Cardiac muscle cell (in vitro differentiated cells and primary cell): ENCODE measurements around the gene IL17RC. TPM values are rescaled to one million over a fixed set of nuclear protein-coding genes. Genes with fewer than 3 reads are reported as not detected.
"Not testable (repeated sequence)": the region's sequence is repeated elsewhere in the genome, so short reads cannot be mapped to it uniquely, and the experiment has no call there.

Source experiments
- DNase-seq, 2 donors: peaks; one replicate each; pipeline versions ENCODE4 v3.0.0 to v3.0.0-alpha.2; 2010 to 2017; ENCODE audit warnings: low read depth in 1 of 2, low spot score in 1 of 2
- H3K27ac ChIP-seq: fragments of 200-600 bp; sonication (generic); 2 replicates; pipeline ENCODE4 v1.5.1; 2016
- H3K27me3 ChIP-seq: fragments of 200-600 bp; sonication (generic); 2 replicates; pipeline ENCODE4 v1.6.0; 2016; ENCODE audit warnings: control low read depth
- H3K36me3 ChIP-seq: fragments of 200-600 bp; sonication (generic); 2 replicates; pipeline ENCODE4 v1.5.1; 2016; ENCODE audit warnings: control low read depth
- H3K4me1 ChIP-seq: fragments of 200-600 bp; sonication (generic); 2 replicates; pipeline ENCODE4 v1.8.1; 2017; ENCODE audit warnings: low read depth, mild to moderate bottlenecking, mixed run types
- H3K4me3 ChIP-seq: fragments of 200-600 bp; sonication (generic); 2 replicates; pipeline ENCODE4 v1.5.1; 2016; ENCODE audit warnings: mild to moderate bottlenecking
- H3K9me3 ChIP-seq: fragments of 200-600 bp; sonication (generic); 2 replicates; pipeline ENCODE4 v1.5.1; 2017; ENCODE audit warnings: low read depth, mild to moderate bottlenecking, control low read depth
- polyA plus RNA-seq: library from polyadenylated mRNA; unstranded; fragments of >200 nt; fragmentation: Nextera tagmentation; extraction: Ambion mirVana; gene quantifications from 2 replicates; pipeline ENCODE4 v1.2.1, GENCODE V29; 2016
- total RNA-seq: library from RNA; depleted of rRNA; stranded (reverse); fragments of >200 nt; gene quantifications from 2 replicates; pipeline ENCODE4 v1.2.3, GENCODE V29; 2016
- TF ChIP-seq, protein P1 (sequence below): IDR thresholded peaks from 2 replicates; pipeline ENCODE4 v1.5.1; 2012; ENCODE audit warnings: low read depth, mild to moderate bottlenecking, low read length

The IL17RC gene
- total RNA-seq (33.7 and 49.2 TPM in 2 replicates), polyA plus RNA-seq (59.8 and 61.2 TPM in 2 replicates)

- Histone ChIP-seq H3K36me3 (peaks cover 2% of the 10 kb centered on the region), H3K4me3 (peak within 1 kb of the TSS; percentile 27), H3K9me3 (no peaks in the 10 kb centered on the region), H3K4me1 (peaks cover 16% of the 10 kb centered on the region), H3K27me3 (no peaks in the 10 kb centered on the region), H3K27ac (peak within 1 kb of the TSS; percentile 52)
- peak; percentile 85 to 87 for DNase-seq
- TF ChIP-seq, protein P1, sequence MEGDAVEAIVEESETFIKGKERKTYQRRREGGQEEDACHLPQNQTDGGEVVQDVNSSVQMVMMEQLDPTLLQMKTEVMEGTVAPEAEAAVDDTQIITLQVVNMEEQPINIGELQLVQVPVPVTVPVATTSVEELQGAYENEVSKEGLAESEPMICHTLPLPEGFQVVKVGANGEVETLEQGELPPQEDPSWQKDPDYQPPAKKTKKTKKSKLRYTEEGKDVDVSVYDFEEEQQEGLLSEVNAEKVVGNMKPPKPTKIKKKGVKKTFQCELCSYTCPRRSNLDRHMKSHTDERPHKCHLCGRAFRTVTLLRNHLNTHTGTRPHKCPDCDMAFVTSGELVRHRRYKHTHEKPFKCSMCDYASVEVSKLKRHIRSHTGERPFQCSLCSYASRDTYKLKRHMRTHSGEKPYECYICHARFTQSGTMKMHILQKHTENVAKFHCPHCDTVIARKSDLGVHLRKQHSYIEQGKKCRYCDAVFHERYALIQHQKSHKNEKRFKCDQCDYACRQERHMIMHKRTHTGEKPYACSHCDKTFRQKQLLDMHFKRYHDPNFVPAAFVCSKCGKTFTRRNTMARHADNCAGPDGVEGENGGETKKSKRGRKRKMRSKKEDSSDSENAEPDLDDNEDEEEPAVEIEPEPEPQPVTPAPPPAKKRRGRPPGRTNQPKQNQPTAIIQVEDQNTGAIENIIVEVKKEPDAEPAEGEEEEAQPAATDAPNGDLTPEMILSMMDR, result no peak
These were observed at the start of gene IL17RC for GRCh38 chr3:9916734-9917680. Gene IL17RC (plus strand): TSS chr3:9917098. CDS start chr3:9917316, 218 bp downstream.

DNA sequence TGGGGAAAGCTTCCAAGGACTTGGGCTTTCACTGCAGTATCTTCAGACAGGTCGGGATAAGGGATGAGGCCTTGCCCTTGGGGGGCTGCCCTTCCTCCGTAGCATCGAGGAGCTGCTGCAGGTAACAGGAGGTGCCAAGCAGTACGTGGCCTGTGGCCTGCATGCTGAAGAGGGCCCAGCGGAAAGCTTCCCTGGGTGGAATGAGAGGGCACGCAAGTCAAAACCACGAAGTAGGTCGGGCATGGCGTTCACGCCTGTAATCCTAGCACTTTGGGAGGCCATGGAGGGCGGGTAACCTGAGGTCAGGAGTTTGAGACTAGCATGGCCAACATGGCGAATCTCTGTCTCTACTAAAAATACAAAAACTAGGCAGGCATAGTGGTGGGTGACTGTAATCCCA lies 49.8 kb upstream of the IL17RC start:
- H3K9me3 ChIP-seq, result no peaks in the 10 kb centered on the region
- H3K36me3 ChIP-seq, result no peaks in the 10 kb centered on the region
- H3K4me3 ChIP-seq, result no peak overlapping the region
- no peaks in the 10 kb centered on the region for H3K27me3 ChIP-seq
- TF ChIP-seq, protein P1, result no peak
- no peak for DNase-seq
- H3K27ac ChIP-seq, result no peak overlapping the region
- peaks cover 15% of the 10 kb centered on the region for H3K4me1 ChIP-seq

DNA sequence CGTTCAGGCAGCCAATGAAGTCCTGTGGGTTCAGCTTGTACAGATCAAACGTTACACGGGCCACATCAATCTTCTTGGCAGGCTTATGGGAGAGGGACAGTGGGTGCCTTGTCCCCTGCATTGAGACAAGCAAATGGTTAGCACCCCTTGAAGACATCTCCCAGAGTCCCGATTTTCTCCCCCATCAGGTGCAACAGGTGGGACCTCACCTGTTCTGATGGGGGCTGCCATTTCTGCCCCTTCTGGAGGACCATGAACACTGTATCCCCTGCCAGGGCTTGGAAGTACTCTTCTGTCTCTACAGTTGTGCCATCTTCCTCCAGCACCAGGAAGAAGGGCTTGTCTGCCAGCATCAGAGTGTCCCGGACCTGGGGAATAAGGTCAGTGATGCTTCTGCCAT lies 46.9 kb upstream of the IL17RC start:
- no peaks in the 10 kb centered on the region for H3K9me3 ChIP-seq
- TF ChIP-seq, protein P1, result no peak

DNA sequence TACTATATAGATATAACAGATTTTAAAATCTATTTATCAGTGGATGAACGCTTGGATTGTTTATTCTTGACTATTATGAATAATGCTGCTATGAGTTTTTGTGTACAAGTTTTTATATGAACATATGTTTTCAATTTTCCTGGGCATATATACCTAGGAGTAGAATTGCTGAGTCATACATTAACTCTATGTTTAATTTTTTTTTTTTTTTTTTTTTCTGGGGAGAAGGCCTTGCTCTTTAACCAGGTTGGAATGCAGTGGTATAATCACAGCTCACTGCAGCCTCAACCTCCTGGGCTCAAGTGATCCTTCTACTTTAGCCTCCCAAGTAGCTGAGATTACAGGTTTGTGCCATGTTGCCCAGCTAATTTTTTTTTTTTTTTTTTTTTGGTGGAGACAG lies 45.9 kb upstream of the IL17RC start:
- DNase-seq, result peak in 1 of 2 donors; percentile 67
- Histone ChIP-seq H3K27me3 (no peaks in the 10 kb centered on the region), H3K27ac (no peak overlapping the region), H3K36me3 (no peaks in the 10 kb centered on the region), H3K4me3 (no peak overlapping the region), H3K9me3 (no peaks in the 10 kb centered on the region), H3K4me1 (no peaks in the 10 kb centered on the region)
- TF ChIP-seq, protein P1, result no peak

More for the DNA sequence above, 46.9 kb upstream of the IL17RC start:
- Histone ChIP-seq H3K36me3 (no peaks in the 10 kb centered on the region), H3K4me3 (no peak overlapping the region), H3K27ac (no peak overlapping the region), H3K27me3 (no peaks in the 10 kb centered on the region), H3K4me1 (peaks cover 4% of the 10 kb centered on the region)
- no peak for DNase-seq

GRCh38 chr3:9872067-9872466 lies 44.8 kb upstream of the IL17RC start:
- DNase-seq, H3K4me1 ChIP-seq, H3K27me3 ChIP-seq, H3K4me3 ChIP-seq, H3K9me3 ChIP-seq, H3K27ac ChIP-seq, H3K36me3 ChIP-seq: not testable (repeated sequence)

DNA sequence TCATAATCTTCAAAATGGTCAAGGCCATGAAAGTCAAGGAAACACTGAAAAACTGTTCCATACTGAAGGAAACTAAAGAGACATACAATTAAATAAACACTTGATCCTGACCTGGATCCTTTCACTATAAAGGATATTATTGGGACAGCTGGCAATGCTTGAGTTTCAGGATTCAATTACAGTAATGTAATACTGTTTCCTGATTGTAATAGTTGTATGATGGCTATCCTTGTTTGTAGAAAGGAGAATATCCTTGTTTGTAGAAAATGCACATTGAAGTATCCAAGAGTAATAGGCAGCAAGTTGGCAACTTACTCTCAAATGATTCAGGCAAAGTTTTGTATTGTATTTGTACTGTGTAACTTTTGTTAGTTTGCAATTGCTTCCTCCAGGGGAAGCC lies 41.5 kb upstream of the IL17RC start:
- no peak overlapping the region for H3K27ac ChIP-seq
- no peaks in the 10 kb centered on the region for H3K36me3 ChIP-seq
- TF ChIP-seq, protein P1, result no peak
- H3K4me1 ChIP-seq, result no peaks in the 10 kb centered on the region
- H3K4me3 ChIP-seq, result no peak overlapping the region
- no peak for DNase-seq
- H3K27me3 ChIP-seq, result no peaks in the 10 kb centered on the region
- no peaks in the 10 kb centered on the region for H3K9me3 ChIP-seq

DNA sequence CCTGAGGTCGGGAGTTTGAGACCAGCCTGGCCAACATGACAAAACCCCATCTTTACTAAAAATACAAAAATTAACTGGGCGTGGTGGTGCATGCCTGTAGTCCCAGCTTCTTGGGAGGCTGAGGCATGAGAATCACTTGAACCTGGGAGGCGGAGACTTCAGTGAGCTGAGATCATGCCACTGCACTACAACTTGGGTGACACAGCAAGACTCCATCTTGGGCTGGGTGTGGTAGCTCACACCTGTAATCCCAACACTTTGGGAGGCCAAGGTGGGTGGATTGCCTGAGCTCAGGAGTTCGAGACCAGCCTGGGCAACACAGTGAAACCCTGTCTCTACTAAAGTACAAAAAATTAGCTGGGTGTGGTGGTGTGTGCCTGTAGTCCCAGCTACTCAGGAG lies 40.6 kb upstream of the IL17RC start:
- not testable (repeated sequence) for H3K9me3 ChIP-seq, H3K36me3 ChIP-seq, H3K4me1 ChIP-seq, H3K27me3 ChIP-seq, H3K4me3 ChIP-seq, H3K27ac ChIP-seq, DNase-seq
